ENCODE data around the gene CAMK2A.

GRCh38 chr5:150263375-150263775, 26.2 kb downstream of the CAMK2A start:
- TF ChIP-seq CTCF (IDR thresholded peaks at IDR 0.05; ENCODE audit: insufficient read depth, low read length, poor library complexity, severe bottlenecking) (no peak), EZH2phosphoT487 (conservative IDR thresholded peaks at IDR 0.05; ENCODE audit: low read length) (no peak)
